ENCODE results near the gene RCOR2. TPM values are rescaled to one million over a fixed set of nuclear protein-coding genes. Genes with fewer than 3 reads are reported as not detected.

The RCOR2 gene
- polyA plus RNA-seq, 1 donor from 2014 or later = 41.5 TPM

GRCh38 chr11:63919267-63920125, 2.5 kb upstream of the RCOR2 start (continued):
- no peak for TF ChIP-seq MXI1 (conservative IDR thresholded peaks at IDR 0.05; ENCODE audit: poor library complexity, severe bottlenecking)

DNA sequence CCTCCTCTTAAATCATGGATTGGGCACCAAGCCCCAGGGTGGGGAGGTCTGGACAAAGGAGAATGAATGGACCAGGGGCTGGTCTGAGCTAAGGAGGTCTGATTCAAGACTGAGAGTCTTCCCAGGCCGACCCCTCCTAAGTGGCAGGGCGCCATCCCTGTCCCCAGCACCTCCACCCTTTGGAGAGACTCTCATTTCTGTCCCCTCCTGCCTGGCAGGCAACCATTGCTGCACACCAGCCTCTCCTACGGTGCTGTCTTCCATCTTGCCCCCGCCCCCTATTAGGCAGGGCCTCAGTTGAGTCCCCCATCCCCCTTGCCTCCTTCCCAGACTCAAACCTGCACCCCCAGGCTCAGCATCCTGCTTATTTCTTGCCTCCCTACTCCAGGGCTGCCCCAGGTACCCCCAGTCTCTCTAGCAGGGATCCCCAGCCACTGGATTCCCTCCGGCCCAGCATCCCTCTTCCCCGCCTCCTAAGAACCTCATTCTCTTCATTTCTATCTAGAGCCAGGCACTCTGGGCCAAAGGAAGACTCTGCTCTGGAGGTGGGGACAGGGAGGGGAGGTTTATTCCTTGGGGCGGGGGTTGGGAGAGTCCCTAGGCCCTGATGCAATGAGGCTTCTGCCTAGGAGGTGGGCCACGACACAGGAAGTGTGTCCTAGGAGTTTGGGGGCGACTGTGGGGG, 1.7 kb upstream of the RCOR2 start:
- Histone ChIP-seq H3K79me2 (replicated peaks; ENCODE audit: insufficient read depth, low read length) (peaks cover 24% of the 10 kb centered on the region), H3K9me3 (ENCODE audit: low read length) (no peaks in the 10 kb centered on the region), H3K27ac (ENCODE audit: low read length) (peak overlapping the region; percentile 93), H3K27me3 (ENCODE audit: insufficient read depth, low read depth, low read length) (no peaks in the 10 kb centered on the region), H3K9me2 (ENCODE audit: insufficient read depth, low read length) (no peaks in the 10 kb centered on the region), H3K4me2 (ENCODE audit: low read length) (no peak overlapping the region), H3K4me3 (ENCODE audit: low read length) (peak overlapping the region; percentile 98), H3F3A (ENCODE audit: insufficient read depth, low read length, poor library complexity, severe bottlenecking) (no peaks in the 10 kb centered on the region), H3K36me3 (ENCODE audit: insufficient read depth, low read length) (peaks cover 6% of the 10 kb centered on the region), H3K9ac (ENCODE audit: low read length) (peak overlapping the region; percentile 90), H2AFZ (ENCODE audit: low read depth, low read length) (peak overlapping the region; percentile 4), H4K20me1 (ENCODE audit: insufficient read depth) (peaks cover 7% of the 10 kb centered on the region)
- TF ChIP-seq, protein P1, sequence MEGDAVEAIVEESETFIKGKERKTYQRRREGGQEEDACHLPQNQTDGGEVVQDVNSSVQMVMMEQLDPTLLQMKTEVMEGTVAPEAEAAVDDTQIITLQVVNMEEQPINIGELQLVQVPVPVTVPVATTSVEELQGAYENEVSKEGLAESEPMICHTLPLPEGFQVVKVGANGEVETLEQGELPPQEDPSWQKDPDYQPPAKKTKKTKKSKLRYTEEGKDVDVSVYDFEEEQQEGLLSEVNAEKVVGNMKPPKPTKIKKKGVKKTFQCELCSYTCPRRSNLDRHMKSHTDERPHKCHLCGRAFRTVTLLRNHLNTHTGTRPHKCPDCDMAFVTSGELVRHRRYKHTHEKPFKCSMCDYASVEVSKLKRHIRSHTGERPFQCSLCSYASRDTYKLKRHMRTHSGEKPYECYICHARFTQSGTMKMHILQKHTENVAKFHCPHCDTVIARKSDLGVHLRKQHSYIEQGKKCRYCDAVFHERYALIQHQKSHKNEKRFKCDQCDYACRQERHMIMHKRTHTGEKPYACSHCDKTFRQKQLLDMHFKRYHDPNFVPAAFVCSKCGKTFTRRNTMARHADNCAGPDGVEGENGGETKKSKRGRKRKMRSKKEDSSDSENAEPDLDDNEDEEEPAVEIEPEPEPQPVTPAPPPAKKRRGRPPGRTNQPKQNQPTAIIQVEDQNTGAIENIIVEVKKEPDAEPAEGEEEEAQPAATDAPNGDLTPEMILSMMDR (IDR thresholded peaks at IDR 0.05; ENCODE audit: poor library complexity, severe bottlenecking) = no peak
- TF ChIP-seq TAF1 (IDR thresholded peaks at IDR 0.05; ENCODE audit: low read depth) = no peak
- no peak for TF ChIP-seq SMC3 (conservative IDR thresholded peaks at IDR 0.05; ENCODE audit: poor library complexity)
- TF ChIP-seq MXI1 (conservative IDR thresholded peaks at IDR 0.05; ENCODE audit: poor library complexity, severe bottlenecking) = no peak
- TF ChIP-seq EZH2 (IDR thresholded peaks at IDR 0.05; ENCODE audit: borderline replicate concordance, insufficient read depth, low read length, poor library complexity, severe bottlenecking) = no peak
- no peak for TF ChIP-seq EP300 (conservative IDR thresholded peaks at IDR 0.05; ENCODE audit: poor library complexity, severe bottlenecking)

DNA sequence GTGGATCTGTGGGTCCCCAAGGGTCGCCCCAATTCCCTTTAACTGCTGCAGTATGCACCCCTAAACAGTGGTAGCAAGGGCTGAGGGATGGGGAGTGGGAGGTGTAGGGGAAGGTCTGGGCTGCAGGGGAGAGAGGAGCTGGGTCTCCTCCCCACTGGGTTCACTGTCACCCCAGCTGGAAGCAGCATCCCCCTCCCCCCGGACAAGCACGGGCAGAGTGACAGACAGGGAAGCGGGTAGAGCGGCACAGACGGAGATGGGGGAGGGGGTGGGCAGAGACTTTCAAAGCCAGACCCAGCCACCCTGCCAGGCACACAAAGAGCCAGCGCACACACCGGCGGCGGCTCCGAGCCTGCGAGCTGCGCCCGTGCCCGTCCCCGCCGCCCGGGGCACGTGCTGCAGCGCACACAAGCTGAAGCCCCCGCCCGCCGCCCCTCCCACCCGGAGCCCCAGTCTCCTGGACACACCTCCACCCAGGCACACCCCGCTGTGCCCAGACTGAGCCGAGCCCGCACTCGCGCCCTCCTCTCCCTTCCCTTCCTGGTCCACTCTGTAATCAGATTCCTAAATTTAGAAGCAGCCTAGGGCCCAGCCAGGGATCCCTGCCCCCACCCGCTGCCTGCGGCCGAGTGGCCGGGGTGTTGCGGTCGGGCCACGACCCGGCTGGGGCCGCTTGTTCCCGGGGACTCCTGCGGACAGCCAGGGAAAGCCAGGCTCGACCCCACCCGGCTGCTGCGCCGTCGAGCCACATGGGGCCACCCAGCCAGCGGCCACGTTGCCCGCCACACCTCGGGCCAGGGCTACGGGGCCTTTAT, 935 bp upstream of the RCOR2 start:
- Histone ChIP-seq H3K9me3 (ENCODE audit: low read length) (no peaks in the 10 kb centered on the region), H3K9ac (ENCODE audit: low read length) (peak overlapping the region; percentile 90), H3K27ac (ENCODE audit: low read length) (peak overlapping the region; percentile 93), H3K4me3 (ENCODE audit: low read length) (peak overlapping the region; percentile 98), H3K4me2 (ENCODE audit: low read length) (peak overlapping the region; percentile 99), H3K27me3 (ENCODE audit: insufficient read depth, low read depth, low read length) (no peaks in the 10 kb centered on the region), H3F3A (ENCODE audit: insufficient read depth, low read length, poor library complexity, severe bottlenecking) (no peaks in the 10 kb centered on the region), H3K36me3 (ENCODE audit: insufficient read depth, low read length) (peaks cover 6% of the 10 kb centered on the region), H3K9me2 (ENCODE audit: insufficient read depth, low read length) (no peaks in the 10 kb centered on the region), H3K79me2 (replicated peaks; ENCODE audit: insufficient read depth, low read length) (peaks cover 24% of the 10 kb centered on the region), H2AFZ (ENCODE audit: low read depth, low read length) (peak overlapping the region; percentile 45), H4K20me1 (ENCODE audit: insufficient read depth) (peaks cover 7% of the 10 kb centered on the region)
- peak; percentile 46 for TF ChIP-seq MXI1 (conservative IDR thresholded peaks at IDR 0.05; ENCODE audit: poor library complexity, severe bottlenecking)
- TF ChIP-seq EP300 (conservative IDR thresholded peaks at IDR 0.05; ENCODE audit: poor library complexity, severe bottlenecking) = peak; percentile 31
- TF ChIP-seq RAD21 (conservative IDR thresholded peaks at IDR 0.05) = no peak
- TF ChIP-seq TAF1 (IDR thresholded peaks at IDR 0.05; ENCODE audit: low read depth) = peak; percentile 68
- TF ChIP-seq, protein P1 (IDR thresholded peaks at IDR 0.05; ENCODE audit: poor library complexity, severe bottlenecking) = no peak
- peak; percentile 65 for TF ChIP-seq POLR2AphosphoS5 (IDR thresholded peaks at IDR 0.05)
- TF ChIP-seq, protein P2, sequence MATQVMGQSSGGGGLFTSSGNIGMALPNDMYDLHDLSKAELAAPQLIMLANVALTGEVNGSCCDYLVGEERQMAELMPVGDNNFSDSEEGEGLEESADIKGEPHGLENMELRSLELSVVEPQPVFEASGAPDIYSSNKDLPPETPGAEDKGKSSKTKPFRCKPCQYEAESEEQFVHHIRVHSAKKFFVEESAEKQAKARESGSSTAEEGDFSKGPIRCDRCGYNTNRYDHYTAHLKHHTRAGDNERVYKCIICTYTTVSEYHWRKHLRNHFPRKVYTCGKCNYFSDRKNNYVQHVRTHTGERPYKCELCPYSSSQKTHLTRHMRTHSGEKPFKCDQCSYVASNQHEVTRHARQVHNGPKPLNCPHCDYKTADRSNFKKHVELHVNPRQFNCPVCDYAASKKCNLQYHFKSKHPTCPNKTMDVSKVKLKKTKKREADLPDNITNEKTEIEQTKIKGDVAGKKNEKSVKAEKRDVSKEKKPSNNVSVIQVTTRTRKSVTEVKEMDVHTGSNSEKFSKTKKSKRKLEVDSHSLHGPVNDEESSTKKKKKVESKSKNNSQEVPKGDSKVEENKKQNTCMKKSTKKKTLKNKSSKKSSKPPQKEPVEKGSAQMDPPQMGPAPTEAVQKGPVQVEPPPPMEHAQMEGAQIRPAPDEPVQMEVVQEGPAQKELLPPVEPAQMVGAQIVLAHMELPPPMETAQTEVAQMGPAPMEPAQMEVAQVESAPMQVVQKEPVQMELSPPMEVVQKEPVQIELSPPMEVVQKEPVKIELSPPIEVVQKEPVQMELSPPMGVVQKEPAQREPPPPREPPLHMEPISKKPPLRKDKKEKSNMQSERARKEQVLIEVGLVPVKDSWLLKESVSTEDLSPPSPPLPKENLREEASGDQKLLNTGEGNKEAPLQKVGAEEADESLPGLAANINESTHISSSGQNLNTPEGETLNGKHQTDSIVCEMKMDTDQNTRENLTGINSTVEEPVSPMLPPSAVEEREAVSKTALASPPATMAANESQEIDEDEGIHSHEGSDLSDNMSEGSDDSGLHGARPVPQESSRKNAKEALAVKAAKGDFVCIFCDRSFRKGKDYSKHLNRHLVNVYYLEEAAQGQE (IDR thresholded peaks at IDR 0.05; ENCODE audit: borderline replicate concordance) = peak; percentile 17
- TF ChIP-seq EZH2 (IDR thresholded peaks at IDR 0.05; ENCODE audit: borderline replicate concordance, insufficient read depth, low read length, poor library complexity, severe bottlenecking) = no peak
- peak; percentile 23 for TF ChIP-seq SMC3 (conservative IDR thresholded peaks at IDR 0.05; ENCODE audit: poor library complexity)

Data from neural cell (in vitro differentiated cells).